Measurements from ENCODE around the gene FRYL.

DNA sequence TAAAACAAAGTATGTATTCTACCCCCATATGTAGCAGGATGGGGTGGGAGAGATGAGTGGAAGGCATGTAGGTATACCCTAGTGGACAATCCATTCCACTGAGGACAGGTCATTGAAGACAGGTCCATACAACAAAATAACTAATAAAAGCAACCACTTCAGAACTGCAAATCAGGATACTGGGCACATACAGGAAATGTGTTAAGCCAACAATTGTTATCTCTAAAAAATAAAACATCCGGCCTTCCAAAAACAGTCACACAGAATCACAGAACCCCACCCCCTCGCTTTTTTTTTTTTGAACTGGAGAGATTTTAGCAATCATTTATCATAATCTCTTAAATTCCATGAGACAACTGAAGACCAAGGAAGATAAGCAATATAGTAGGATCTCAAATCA lies 112.9 kb downstream of the FRYL start:
- TF ChIP-seq EZH2 (IDR thresholded peaks at IDR 0.05; ENCODE audit: low read length, unreplicated experiment), result no peak
- TF ChIP-seq, protein P1, sequence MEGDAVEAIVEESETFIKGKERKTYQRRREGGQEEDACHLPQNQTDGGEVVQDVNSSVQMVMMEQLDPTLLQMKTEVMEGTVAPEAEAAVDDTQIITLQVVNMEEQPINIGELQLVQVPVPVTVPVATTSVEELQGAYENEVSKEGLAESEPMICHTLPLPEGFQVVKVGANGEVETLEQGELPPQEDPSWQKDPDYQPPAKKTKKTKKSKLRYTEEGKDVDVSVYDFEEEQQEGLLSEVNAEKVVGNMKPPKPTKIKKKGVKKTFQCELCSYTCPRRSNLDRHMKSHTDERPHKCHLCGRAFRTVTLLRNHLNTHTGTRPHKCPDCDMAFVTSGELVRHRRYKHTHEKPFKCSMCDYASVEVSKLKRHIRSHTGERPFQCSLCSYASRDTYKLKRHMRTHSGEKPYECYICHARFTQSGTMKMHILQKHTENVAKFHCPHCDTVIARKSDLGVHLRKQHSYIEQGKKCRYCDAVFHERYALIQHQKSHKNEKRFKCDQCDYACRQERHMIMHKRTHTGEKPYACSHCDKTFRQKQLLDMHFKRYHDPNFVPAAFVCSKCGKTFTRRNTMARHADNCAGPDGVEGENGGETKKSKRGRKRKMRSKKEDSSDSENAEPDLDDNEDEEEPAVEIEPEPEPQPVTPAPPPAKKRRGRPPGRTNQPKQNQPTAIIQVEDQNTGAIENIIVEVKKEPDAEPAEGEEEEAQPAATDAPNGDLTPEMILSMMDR (conservative IDR thresholded peaks at IDR 0.05; ENCODE audit: low read depth, low read length), result no peak
- TF ChIP-seq EZH2phosphoT487 (IDR thresholded peaks at IDR 0.05; ENCODE audit: borderline replicate concordance, low read length), result no peak

Data from PC-3 (cell line).